ENCODE measurements around the gene RCBTB2.

Gene RCBTB2

DNA sequence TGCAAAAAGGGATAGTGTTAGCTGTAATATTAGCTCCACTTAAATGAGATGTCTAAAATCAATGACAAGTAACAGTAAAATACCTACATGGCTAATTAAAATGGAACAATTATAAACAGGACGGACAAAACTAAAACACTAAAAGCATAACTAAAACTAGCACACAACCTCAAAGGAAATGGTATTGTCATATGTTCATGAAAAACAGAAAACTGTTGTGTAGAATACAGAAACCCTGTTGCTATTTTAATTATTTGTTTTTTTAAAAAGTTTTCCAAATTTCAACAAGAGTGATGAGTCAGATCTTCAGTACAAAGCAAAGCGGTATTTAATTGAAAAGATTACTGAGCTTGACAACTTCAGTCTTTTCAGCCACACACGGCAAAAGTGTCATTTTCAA, 4.2 kb downstream of the RCBTB2 start:
- no peak for DNase-seq

DNA sequence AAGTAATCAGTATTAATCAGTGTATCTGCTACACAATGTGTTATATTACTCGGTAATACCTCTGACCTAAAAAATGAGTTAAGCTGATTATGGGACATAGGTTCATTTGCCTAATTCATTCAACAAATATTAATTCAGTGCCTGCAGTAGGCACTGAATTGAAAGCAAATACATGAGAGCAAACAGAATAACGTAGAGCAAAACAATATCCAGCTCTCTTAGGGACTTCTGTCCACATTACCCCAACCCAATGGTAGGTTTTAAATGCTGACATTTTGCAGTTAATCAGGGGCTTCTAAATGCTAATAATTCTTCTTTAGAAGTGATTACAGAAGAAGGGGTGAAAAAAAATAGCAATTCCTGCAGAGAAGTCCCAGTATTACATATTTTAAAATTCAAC, 4.9 kb downstream of the RCBTB2 start:
- no peak for DNase-seq

DNA sequence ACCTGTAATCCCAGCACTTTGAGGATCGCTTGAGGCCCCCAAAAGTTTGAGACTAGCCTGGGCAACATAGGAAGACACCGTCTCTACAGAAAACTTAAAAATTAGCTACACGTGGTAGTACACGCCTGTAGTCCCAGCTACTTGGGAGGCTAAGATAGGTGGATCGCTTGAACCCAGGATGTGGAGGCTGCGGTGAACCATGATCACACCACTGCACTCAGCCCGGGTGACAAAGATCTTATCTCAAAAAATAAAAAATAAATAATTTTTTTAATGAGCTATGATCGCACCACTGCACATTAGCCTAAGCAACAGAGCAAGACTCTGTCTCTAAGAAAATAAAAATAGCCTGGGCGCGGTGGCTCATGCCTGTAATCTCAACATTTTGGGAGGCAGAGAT, 6.6 kb downstream of the RCBTB2 start:
- no peak for DNase-seq

DNA sequence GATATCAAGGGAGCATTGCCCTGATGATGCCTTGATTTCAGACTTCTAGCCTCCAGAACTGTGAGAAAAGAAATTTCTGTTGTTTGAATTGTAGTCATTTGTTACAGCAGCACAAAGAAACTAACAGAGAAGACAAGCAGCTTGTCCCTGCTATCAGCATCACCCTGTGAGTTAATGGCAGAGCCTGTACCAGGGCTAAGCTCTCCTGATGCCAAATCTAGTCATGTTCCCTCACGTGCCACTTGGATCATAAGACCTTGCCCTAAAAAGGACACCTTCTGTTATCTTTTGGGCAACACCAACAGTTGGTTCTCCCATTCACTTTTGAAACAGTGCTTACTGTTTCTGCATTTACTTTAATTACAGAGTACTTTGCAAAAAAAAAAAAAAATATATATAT, 14.8 kb downstream of the RCBTB2 start:
- DNase-seq = no peak

DNA sequence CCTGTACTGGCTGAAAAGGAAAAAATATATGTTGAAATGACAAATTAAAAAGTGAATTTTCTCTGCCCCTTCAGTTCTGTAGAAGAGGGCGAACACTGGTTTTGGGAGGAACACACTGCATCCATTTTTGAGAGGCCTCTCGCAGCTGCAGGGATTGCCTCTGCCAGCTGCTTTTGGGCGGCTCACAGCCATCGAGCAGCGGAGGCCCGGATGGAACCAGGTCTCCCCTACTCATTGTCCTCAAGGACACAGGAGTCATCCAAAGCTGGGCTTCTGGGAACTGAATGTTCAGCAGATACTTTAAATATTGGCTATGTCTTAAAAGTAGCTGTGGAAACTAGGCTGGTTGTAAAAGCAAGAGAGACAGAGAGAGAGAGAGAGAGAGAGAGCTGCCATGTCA, 17.1 kb downstream of the RCBTB2 start:
- DNase-seq = no peak

DNA sequence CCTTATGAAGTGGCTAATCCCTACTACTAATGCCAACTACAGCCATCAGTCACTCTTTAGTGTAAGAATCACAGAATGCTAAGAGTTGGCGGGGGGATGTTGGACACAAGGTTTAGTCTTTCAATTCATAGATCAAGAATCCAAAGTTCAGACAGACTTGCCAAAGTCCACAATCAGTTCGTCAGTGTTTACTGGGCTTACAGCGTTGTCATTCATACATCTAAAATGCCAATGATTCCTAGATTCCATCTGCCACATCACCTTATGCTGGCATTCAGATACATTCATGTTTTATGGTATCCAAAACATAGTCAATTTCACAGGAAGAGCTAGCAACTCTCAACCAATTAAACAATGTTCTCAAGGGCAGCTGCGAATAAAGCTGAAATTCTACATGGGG, 18.1 kb downstream of the RCBTB2 start:
- DNase-seq = no peak

DNA sequence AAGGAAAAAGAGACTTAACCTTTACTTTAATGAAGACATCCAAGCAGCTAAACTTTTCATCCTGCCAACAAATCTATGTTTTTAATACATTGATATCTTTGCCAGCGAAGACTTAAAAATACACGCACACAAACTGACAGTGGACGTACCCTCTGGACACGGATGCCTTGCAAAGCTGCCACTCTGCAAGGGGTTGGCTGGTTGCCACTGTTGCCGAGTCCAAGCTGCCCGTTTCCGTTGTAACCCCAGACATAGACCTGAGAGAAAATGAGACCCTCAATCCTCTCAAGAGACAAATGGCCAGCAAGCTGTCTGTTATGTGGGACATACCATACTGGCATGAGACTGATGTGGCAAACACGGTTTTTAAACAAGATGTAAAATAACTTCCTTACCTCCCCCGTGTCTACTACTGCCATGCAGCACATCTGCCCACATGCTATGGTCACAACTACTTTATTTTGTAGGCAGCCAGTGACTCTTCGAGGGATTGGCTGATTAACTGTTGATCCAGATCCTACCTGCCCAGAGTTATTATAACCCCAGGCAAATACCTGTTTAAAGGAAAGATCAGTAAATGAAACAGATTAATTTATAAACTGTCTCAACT, 21.2 kb downstream of the RCBTB2 start:
- DNase-seq = no peak

DNA sequence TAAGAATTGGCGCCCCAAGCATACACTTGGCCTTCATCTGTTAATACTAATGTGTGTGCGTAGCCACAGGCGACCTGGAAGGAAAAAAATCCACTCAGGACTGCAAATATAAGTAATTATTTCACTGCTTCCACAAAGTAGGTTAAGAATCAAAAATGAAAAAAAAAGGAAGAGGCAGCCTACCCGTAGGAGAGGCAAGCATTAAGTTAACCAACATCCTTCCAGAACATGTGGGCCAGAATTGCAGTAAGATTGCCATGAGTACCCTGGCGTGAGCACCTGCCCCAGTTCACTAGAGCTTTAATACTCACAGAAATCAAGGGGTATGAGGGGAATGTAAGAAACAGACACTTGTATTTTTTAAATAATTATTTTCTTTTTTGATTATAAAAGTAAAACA, 22.2 kb downstream of the RCBTB2 start:
- DNase-seq = no peak

DNA sequence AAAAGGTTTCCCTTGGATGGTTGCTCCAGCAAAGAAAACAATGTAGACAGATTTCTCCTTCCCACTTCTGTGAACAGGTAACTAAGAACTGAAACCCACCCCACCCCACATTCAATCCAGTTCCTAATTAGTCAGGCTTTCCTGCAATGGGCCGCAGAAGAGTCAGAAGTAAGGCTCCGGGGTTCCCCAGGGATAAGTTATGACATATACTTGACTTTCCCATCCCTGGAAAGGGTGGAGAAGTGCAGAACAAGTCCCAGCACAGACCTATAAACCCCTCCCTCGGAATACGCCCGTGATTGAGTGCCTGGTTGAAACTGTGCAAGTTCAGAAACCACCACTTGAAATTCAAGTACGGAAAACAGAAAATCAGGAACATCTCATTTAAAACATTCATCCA, 24.9 kb downstream of the RCBTB2 start:
- DNase-seq = no peak

DNA sequence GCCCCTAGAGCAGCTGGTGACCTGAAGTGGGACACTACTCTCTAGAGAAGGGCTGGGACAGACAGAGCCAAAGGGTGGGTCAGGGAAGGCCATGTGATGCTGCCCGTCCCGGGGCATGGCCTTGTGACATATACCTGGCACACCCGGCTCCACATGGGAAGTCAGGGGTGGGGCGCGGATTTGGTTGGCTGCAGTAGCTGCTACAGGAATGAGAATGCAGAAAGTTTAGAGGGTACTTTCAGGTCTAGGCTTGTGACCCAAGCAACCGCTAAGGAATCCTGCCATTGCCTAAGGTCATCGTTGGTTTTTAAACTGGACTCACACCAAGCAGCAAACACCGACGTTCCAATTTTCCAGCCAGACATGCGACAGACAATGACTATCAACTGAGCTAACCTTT, 25.9 kb downstream of the RCBTB2 start:
- DNase-seq = no peak

DNA sequence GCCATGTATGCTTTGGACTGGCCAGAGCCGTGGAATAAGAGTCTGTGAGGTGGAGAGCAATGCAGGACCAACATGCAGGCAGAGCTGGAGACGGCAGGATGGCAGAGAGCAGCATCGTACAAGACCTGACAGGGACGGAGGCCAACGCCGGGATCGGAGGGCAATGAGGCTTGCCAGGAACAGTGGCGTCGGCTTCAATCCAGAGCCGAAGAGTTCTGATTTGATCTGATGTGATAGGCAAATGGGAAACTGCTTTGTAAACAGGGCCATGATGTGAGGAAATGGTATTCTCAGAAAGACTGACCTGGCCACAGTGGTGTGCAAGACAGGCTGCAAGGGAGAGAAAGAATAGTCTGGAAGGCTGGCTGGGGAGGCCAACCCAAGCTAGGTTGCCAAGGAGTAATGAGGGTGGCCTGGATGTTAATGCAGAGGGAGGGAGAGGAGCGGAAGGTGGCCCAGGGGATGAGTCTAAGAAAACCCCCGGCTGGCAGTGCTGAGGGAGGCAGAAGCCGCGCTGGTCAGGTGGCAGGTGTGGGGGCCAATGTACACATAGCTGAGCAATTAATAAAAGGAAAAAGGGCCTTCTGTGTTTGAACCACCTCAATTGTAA, 26.7 kb downstream of the RCBTB2 start:
- DNase-seq = no peak

DNA sequence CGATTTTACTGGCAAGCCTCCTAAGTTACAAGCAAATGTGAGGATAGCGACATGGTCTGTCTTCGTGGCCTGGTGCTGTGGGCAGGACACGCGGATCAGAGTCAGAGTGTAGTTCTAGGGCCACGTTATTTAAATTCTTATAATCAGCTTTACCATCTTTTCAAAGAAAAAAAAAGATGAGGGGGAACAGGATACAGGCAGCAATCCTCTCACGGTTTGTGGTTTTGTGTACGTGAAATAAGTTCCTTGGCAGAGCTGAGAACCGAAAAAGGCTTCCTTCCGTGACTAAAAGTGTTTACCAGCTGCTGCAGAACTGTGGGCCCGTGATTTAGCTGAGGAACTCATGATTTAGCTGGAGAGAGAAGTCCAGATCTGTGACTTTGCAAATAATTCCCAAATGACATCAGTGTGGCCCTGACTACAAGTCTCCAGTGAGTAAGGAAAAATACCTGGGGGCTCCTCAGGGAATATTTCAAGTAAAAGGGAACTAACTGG, 27.2 kb downstream of the RCBTB2 start:
- peak; percentile 57 for DNase-seq

DNA sequence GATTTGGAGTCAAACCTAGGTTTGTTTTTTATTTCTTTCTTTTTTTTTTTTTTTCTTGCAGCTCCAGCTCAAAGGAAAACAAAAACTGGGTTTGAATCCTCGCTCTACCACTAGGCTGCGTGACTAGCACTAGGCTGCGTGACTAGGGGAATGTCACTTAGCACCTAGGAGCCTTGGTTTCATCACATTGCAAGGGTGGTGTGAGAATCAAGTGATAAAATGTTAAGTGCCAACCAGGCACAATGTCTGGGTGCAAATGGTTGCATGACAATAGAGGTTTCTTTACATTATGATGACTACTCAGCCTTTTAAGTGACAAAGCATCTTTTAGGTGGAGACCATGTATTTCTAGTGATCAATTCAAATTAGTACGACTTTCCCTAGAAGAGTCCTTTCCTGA, 27.9 kb downstream of the RCBTB2 start:
- DNase-seq = no peak

DNA sequence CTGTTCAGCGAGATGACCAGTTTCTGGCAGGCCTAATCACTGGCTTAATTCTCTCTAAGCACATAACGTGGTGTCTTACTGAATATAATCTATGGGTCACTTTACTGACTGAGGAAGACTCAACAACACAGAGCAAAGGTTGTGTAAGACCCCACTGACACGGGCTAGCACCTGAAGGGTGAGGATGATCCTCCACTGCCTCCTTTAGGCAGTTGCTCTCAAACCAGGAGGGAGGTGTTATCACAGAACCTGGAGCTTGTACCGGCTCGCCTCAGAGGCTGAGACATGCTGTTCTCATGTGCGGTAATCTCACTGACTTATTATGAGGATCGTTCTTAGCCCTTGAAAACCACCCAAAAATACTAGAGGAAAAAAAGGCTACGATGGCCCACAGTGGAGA, 28.3 kb downstream of the RCBTB2 start:
- no peak for DNase-seq

DNA sequence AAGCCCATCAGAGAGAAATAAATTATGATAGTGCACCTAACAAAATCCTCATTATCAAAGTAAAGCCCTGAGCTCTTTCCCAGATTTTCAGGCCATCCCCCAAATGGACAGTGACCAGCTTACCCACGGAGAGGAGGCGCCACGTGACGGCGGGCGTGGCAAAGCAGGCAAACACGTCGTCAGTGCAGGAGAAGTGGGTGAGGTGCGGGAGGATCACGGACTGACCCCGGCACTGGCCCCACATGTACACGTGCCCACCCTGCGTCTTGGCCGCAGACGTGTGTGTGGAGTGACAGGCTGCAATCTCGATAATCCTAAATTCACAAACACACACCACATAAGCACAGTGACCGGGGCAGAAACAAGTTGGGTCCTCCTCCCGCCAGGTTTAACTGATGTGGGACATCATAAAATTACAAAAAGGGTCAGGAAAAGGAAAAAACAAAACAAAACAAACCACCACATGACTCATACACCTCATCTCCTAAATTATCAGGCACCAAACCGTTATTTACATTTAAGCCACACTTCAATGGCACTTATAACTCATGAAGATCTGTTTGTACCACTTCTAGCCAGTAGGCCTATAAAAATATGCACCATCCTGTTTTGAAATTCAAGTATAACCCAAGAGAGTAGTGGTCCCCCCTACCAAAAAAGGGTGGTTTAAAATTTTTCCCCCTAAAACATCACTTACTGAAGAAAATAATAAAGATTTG, 30.1 kb downstream of the RCBTB2 start:
- DNase-seq = no peak

DNA sequence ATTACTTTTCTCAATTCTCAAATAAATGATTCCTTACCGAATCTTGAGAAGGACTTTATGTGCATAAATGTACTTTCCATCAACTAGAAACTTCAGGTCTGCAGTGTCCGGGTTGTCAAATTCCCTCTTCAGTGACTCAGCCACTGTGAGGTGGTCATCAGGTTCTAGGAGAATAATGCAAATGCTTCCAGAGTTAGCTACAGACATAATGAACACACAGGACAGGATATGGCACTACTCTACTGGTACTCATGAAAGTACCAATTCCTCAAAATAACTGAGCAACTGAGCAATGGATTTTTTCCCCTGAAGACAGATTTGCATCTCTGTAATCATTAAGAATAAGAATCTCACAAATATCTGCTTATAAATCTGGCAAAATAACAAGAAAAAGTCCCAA, 31.2 kb downstream of the RCBTB2 start:
- no peak for DNase-seq

DNA sequence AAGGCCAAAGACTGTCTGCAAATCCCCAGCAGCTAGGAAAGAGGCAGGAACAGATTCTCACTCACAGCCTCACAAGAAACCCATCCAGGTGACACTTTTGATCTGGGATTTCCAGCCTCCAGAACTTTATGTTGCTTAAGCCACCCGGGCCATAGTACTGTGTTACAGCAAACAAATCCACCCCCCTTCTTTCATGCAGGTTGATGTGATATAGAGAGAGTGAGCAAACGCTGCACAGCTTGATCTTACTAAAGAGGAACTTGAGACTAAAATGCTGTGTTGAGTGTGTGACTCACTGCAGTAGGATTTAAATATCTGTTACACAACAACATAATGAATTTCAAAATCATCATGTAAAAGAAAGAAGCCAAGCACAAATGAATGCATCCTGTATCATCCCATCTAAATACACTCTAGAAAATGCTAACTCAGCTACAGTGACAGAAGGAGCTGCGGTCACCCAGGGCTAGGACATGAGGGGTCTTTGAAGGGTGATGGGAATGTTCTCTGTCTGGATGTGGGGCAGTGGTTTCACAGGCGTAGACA, 32.2 kb downstream of the RCBTB2 start:
- DNase-seq = no peak

DNA sequence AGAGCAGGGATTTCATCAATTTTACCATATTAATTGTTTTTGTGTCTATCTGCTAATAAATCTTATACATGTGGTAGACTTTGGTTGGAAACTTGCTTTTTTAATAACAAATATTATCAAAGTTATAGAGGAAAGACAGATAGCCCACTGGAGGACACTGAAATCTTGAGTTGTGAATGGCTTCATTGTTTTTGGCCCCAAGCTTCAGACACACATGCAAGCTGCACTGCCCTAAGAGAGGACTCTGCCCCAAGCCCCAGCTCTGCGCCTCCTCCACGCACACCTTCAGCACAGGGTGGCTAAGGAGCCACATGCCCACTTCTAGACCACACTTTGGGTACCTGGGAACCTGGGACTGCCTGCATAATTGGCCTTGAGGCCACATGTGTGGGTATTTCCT, 35.2 kb downstream of the RCBTB2 start:
- DNase-seq = no peak

DNA sequence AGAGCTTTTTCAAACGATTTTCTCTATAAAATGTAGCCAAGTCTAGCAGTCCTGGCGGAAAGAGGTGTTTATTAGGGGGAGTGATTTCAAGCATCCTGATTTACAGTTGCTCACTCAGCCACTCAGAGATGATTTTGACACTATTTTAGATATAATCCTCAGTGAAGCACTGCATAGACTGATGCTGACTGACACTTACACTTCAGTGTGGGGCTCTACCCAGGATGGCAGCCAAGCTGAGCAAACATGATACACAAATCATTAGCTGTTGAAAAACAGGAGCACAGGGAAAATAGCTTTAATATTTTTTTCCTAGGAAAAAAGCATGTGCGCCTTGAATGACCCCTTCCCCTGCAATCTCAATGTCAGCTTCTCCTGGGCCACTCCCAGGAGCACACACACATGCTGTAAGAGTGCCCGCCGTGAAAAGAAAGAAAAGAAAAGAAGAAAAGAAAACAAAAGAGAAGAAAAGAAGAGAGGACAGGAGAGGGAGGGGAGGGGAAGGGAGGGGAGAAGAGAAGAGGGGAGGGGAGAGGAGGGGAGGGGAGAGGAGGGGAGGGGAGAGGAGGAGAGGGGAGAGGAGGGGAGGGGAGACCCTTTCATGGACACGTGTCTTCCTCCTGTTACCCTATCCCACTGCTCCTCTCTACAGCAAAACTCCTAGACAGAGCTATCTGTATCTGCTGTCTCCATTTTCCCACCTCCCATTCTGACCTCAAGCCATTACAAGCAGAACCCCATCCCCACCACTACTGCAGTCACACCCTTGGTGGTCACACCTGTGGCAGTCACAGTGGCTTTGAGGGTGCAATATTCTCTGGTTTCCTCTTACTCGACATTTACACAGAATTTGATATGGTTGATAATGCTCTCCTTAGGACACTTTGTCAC, 36.4 kb downstream of the RCBTB2 start:
- DNase-seq = no peak

DNA sequence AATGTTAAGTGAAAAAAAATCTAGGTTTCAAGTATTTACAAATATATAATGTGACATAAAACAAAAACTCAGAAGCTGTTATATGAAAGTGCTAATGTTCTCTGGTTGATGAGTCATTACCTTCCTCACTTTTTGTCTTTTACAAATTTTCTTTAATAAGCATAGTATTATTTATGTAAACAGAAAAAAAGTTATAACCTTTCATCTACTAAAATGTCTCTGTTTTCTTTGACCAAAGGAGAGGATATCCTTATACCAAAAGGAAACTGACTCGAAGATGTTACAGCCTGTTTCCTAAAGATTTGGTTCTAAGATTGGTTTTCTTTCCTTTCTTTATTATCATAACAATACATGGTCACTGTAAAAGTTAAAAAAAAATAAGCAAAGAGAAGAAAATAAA, 38.0 kb downstream of the RCBTB2 start:
- no peak for DNase-seq

DNA sequence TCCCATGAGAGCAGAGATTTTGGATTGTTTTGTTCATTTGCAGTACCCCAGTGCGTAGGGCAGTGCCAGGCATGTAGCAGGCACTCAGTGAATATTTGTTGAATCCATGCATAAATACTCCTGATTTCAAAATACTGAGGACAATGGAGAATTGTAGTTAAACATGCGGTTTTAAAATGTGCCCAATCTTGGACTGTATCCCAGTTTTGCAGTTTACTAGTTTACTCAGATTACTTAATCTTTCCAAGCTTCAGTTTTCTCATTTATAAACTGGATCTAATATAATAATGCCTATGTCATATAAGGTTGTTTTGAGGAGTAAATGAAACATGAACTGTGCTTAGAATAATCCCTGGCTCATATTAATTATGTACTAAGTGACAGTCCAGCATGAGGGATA, 39.0 kb downstream of the RCBTB2 start:
- no peak for DNase-seq

DNA sequence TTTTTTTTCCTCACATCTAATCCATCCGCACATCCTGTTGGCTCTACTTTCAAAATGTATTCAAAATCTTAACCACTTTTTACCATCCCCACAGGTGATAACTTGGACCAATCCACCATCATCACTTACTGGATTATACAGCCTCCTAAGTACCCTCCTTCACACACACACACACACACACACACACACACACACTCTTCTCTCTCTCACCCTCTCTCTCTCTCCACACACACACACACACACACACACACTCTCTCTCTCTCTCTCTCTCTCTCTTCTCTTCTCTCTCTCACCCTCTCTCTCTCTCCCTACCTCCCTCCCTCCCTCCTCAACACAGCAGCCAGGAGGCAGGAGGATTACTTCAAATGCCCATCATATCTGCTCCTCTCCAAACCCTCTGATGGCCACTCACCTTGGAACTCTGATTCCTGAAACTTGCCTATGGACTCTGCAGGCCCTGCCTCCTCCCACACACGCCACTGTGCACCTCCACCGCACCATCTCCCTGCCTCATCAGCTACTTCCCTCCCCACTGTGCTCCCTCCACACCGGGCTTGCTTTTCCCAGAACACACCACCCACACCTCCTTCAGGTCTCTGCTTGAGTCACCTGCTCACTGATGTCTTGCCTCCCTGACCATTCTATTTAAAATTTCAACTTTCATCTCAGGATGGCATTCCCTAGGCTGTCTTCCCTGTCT, 39.7 kb downstream of the RCBTB2 start:
- no peak for DNase-seq

Measured in femur (tissue), 1 donor.